ENCODE results near the gene TUBB4A.
A peak's percentile ranks its signal among the peaks of the same experiment; 100 is the strongest.
"Not testable (repeated sequence)": the region's sequence is repeated elsewhere in the genome, so short reads cannot be mapped to it uniquely, and the experiment has no call there.

The TUBB4A gene

GRCh38 chr19:6501740-6502648 lies at the start of gene TUBB4A:
TSS of gene TUBB4A (minus strand) at chr19:6502309. CDS start at chr19:6502212, 97 bp downstream.
- Mint-ChIP-seq H3K9me3 (no peaks in the 10 kb centered on the region), H3K27me3 (ENCODE audit: low read depth, poor library complexity) (peaks cover 77% of the 10 kb centered on the region), H3K27ac (no peak within 1 kb of the TSS), H3K36me3 (ENCODE audit: low read depth) (no peaks in the 10 kb centered on the region), H3K4me3 (peak within 1 kb of the TSS; percentile 88), H3K4me1 (peaks cover 9% of the 10 kb centered on the region)
- peak; percentile 60 for DNase-seq
- TF ChIP-seq CTCF (IDR thresholded peaks at IDR 0.05): no peak

- TF ChIP-seq CTCF (IDR thresholded peaks at IDR 0.05): no peak
- DNase-seq: no peak
- no peak overlapping the region for H3K27ac Mint-ChIP-seq
- H3K4me3 Mint-ChIP-seq: no peak overlapping the region
- no peaks in the 10 kb centered on the region for H3K36me3 Mint-ChIP-seq (ENCODE audit: low read depth)
- peaks cover 16% of the 10 kb centered on the region for H3K9me3 Mint-ChIP-seq
- peaks cover 26% of the 10 kb centered on the region for H3K27me3 Mint-ChIP-seq (ENCODE audit: low read depth, poor library complexity)
- peaks cover 3% of the 10 kb centered on the region for H3K4me1 Mint-ChIP-seq
Measured at GRCh38 chr19:6551091-6551490, 49.0 kb upstream of the TUBB4A start.

GRCh38 chr19:6550679-6551078 lies 48.6 kb upstream of the TUBB4A start:
- H3K4me1 Mint-ChIP-seq; DNase-seq; H3K36me3 Mint-ChIP-seq (ENCODE audit: low read depth); H3K27ac Mint-ChIP-seq; H3K4me3 Mint-ChIP-seq: not testable (repeated sequence)
- peaks cover 19% of the 10 kb centered on the region for H3K9me3 Mint-ChIP-seq
- H3K27me3 Mint-ChIP-seq (ENCODE audit: low read depth, poor library complexity): peaks cover 26% of the 10 kb centered on the region

GRCh38 chr19:6543866-6544347 lies 41.8 kb upstream of the TUBB4A start:
- no peaks in the 10 kb centered on the region for H3K4me1 Mint-ChIP-seq
- no peak for TF ChIP-seq CTCF (IDR thresholded peaks at IDR 0.05)
- no peaks in the 10 kb centered on the region for H3K36me3 Mint-ChIP-seq (ENCODE audit: low read depth)
- no peak for DNase-seq
- no peak overlapping the region for H3K27ac Mint-ChIP-seq
- H3K4me3 Mint-ChIP-seq: no peak overlapping the region
- H3K9me3 Mint-ChIP-seq: peaks cover 35% of the 10 kb centered on the region
- peaks cover 13% of the 10 kb centered on the region for H3K27me3 Mint-ChIP-seq (ENCODE audit: low read depth, poor library complexity)

GRCh38 chr19:6540918-6541689 lies 39.0 kb upstream of the TUBB4A start:
- H3K36me3 Mint-ChIP-seq (ENCODE audit: low read depth): no peaks in the 10 kb centered on the region
- H3K27me3 Mint-ChIP-seq (ENCODE audit: low read depth, poor library complexity): peaks cover 25% of the 10 kb centered on the region
- H3K9me3 Mint-ChIP-seq: peaks cover 37% of the 10 kb centered on the region
- no peak for DNase-seq
- no peak overlapping the region for H3K4me3 Mint-ChIP-seq
- no peak for TF ChIP-seq CTCF (IDR thresholded peaks at IDR 0.05)
- H3K27ac Mint-ChIP-seq: no peak overlapping the region
- no peaks in the 10 kb centered on the region for H3K4me1 Mint-ChIP-seq

GRCh38 chr19:6539514-6539913 lies 37.4 kb upstream of the TUBB4A start:
- no peak for TF ChIP-seq CTCF (IDR thresholded peaks at IDR 0.05)
- peaks cover 41% of the 10 kb centered on the region for H3K9me3 Mint-ChIP-seq
- H3K4me3 Mint-ChIP-seq: no peak overlapping the region
- peaks cover under 1% of the 10 kb centered on the region for H3K4me1 Mint-ChIP-seq
- DNase-seq: no peak
- no peaks in the 10 kb centered on the region for H3K36me3 Mint-ChIP-seq (ENCODE audit: low read depth)
- no peak overlapping the region for H3K27ac Mint-ChIP-seq
- peaks cover 41% of the 10 kb centered on the region for H3K27me3 Mint-ChIP-seq (ENCODE audit: low read depth, poor library complexity)
